Stimulated activated naive CD4-positive, alpha-beta T cell (primary cell): Measurements from ENCODE around the gene SELENOV.
A peak's percentile ranks its signal among the peaks of the same experiment; 100 is the strongest.
"Not testable (repeated sequence)": the region's sequence is repeated elsewhere in the genome, so short reads cannot be mapped to it uniquely, and the experiment has no call there.

ENCODE experiments used
- DNase-seq, 6 experiments: peaks; one replicate each; lab custom pipeline; 2025; lab: John Stamatoyannopoulos, UW

Gene SELENOV

GRCh38 chr19:39514840-39515550 is at the start of gene SELENOV:
TSS of gene SELENOV (plus strand) at chr19:39515139. CDS start at chr19:39515213, 74 bp downstream.
- DNase-seq: peak in 3 of 6 experiments; percentile 19 to 28 (median 26)

DNA sequence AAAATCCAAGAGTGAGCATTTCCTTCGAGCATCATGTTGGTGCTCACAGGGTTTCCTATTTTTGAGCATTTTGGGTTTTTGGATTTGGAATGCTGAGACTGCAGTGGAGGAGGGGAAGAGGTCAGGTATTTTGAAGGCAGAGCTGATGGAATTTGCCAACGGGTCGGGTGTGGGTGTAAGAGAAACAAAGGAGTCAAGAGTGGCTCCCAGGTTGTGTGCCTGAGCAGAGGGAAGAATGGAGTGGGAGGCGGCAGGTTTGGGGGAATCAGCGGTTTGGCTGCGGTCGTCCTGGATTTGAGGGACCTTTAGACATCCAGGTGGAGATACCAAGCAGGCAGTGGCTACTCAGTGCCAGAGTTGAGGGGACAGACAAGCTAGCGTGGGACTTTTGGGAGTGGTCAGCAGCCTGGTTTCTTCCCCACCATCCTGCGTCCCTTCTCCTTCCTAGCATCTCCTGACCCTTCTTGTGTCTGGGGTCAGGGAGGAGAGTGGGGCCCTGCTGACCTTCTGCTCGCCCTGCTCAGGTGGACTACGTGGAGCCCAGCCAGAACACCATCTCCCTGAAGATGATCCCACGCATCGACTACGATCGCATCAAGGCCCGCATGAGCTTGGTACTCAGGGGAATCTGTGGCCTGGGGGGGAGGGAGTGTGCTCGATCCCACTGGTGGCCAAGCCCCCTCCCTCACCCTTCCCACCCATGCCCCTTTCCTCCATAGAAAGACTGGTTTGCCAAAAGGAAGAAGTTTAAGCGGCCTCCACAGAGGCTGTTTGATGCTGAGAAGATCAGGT is 48.8 kb upstream of the SELENOV start:
- DNase-seq: no peak

DNA sequence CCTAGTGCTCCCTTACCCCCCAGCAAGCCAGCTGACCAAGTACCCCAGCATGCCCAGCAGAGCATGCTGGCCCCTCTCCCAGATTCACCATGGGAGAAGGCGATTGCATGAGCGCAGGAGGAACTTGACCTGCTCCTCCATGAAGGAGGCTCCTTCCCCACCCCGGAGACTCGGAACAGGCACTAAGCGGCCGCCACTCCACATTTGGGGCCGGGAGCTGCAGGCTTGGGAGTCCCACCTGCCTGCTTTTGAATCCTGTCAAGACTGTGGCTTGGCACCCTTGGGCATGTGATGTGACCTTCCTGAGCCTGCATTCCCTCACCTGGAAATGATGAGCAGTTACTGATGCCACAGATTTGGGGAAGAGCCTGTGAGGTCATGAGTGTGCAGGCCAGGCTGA is 47.0 kb upstream of the SELENOV start:
- DNase-seq: no peak

GRCh38 chr19:39469036-39469435 is 45.9 kb upstream of the SELENOV start:
- DNase-seq: no peak

DNA sequence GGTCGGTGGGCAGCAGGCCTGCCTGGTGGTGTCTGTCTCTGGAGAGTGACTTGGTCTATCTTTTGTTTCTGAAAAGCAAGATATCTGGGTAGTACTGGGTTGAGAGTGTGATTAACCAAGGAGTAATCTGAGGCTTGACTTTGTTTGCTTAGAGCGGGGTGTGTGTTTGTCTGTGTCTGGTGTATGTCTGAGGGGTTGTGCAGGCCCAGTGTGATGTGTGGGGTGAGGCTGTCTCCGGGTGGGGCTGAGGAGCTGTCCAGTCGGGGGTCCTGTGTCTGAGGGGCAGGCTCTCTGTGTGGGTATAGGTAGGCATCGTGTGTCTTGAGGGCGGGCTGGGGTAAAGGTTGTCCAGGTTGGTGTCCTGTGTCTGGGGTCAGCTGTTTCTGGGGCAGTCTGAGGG is 45.4 kb upstream of the SELENOV start:
- no peak for DNase-seq

- DNase-seq: no peak
Measured at GRCh38 chr19:39470724-39471339, 44.1 kb upstream of the SELENOV start.

- no peak for DNase-seq
Measured at GRCh38 chr19:39471756-39472536, 43.0 kb upstream of the SELENOV start.

DNA sequence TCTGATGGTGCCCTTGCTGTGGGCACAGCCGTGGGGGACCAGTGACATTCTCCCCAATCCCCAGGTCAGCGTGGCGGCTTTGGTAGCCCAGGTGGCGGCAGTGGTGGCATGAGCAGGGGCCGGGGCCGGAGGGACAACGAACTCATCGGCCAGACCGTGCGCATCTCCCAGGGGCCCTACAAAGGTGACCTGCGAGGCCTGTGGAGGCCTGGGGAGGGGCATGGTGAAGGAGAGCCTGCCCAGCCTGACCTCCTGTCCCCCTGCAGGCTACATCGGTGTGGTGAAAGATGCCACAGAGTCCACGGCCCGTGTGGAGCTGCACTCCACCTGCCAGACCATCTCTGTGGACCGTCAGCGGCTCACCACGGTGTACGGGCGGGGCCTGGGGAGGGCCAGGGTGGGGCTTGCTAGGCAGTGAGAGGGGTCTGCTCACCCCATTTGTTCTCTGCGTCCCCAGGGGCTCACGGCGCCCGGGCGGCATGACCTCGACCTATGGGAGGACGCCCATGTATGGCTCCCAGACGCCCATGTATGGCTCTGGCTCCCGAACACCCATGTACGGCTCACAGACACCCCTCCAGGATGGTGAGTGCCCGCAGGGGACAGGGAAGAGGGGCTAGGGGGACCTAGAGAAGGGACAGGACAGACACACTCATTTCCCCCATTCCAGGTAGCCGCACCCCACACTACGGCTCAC is 42.0 kb upstream of the SELENOV start:
- DNase-seq: no peak

- DNase-seq: no peak
Measured at GRCh38 chr19:39473443-39473960, 41.4 kb upstream of the SELENOV start.

GRCh38 chr19:39474139-39474620 is 40.8 kb upstream of the SELENOV start:
- peak; percentile 46 to 82 (median 72) for DNase-seq

- no peak for DNase-seq
Measured at GRCh38 chr19:39475748-39476147, 39.2 kb upstream of the SELENOV start.

DNA sequence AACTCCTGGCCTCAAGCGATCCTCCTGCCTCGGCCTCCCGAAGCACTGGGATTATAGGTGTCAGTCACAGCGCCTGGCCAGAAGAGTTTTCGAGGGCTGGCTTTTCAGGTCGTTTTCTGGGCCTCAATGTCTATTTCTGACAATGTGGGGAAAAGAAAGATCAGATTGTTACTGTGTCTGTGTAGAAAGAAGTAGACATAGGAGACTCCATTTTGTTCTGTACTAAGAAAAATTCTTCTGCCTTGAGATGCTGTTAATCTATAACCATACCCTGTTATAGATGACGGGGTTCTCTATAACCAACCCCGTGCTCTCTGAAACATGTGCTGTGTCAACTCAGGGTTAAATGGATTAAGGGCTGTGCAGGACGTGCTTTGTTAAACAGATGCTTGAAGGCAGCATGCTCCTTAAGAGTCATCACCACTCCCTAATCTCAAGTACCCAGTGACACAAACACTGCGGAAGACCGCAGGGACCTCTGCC is 35.6 kb upstream of the SELENOV start:
- DNase-seq: not testable (repeated sequence)

DNA sequence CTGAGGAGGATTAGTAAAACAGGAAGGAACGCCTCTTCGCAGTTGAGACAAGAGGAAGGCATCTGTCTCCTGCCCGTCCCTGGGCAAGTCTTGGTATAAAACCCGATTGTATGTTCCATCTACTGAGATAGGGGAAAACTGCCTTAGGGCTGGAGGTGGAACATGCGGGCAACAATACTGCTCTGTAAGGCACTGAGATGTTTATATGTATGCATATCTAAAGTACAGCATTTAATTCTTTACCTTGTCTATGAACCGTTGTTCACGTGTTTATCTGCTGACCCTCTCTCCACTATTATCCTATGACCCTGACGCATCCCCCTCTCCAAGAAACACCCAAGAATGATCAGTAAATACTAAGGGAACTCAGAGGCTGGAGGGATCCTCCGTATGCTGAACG is 35.0 kb upstream of the SELENOV start:
- peak in 1 of 6 experiments; percentile 24 for DNase-seq

- DNase-seq: peak; percentile 90 to 96 (median 94)
Measured at GRCh38 chr19:39480337-39481228, 34.4 kb upstream of the SELENOV start, which contains the start of gene TIMM50. TSS of gene TIMM50 (plus strand) at chr19:39480838. CDS start at chr19:39480854, 16 bp downstream.

GRCh38 chr19:39481229-39481545 is 33.8 kb upstream of the SELENOV start:
- DNase-seq: no peak

DNA sequence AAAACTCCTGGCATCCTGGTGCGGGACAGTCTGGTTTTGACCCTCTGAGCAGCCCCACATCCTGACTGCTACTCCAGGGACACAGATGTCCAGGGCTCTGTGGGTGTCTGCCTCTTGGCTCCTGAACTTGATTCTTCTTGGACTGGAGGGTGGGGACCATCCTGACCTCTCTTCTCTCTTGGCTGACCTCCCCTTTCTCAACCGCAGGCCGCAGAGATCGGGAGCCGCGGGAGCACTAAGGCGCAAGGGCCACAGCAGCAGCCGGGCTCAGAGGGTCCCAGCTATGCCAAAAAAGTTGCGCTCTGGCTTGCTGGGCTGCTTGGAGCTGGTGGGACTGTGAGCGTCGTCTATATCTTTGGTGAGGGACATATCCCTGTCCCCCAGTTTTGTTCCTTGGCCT is 33.3 kb upstream of the SELENOV start:
- DNase-seq: no peak

GRCh38 chr19:39483141-39483540 is 31.8 kb upstream of the SELENOV start:
- DNase-seq: no peak

GRCh38 chr19:39489756-39490155 is 25.2 kb upstream of the SELENOV start:
- DNase-seq: no peak

- DNase-seq: no peak
Measured at GRCh38 chr19:39492225-39492624, 22.7 kb upstream of the SELENOV start.

- DNase-seq: no peak
Measured at GRCh38 chr19:39492788-39493187, 22.2 kb upstream of the SELENOV start.
